B cell (primary cell): ENCODE results near the gene RCAN1. TPM values are rescaled to one million over a fixed set of nuclear protein-coding genes. Genes with fewer than 3 reads are reported as not detected.

Experiments used
- ATAC-seq: fragments of 200-7000 bp; cut with Tn5 transposase; one replicate; pipeline ENCODE4 v1.10.0; 2021; ENCODE audit warnings: low read depth, mild to moderate bottlenecking, moderate number of reproducible peaks, moderate library complexity
- CTCF ChIA-PET: fragments of 350-600 bp; sonication (Branson Sonifier 250); formaldehyde crosslinking; loops from one replicate; lab custom pipeline; 2021; ENCODE audit warnings: antibody characterized with exemption, inconsistent platforms; lab: Charles Lee
- POLR2A ChIA-PET: fragments of 350-600 bp; sonication (Branson Sonifier 250); formaldehyde crosslinking; loops from one replicate; lab custom pipeline; 2021; ENCODE audit warnings: antibody characterized with exemption; lab: Charles Lee
- DNase-seq: peaks from one replicate; pipeline ENCODE4 v3.0.0; 2013
- H2AFZ ChIP-seq: 2 replicates; pipeline ENCODE4 v1.6.1; 2012; ENCODE audit warnings: mild to moderate bottlenecking, low read depth, low read length; ENCODE audit not compliant: insufficient read depth, poor library complexity, severe bottlenecking
- H3K27ac ChIP-seq, 2 donors: 1 replicate in 1 of 2; 2 replicates in 1 of 2; pipeline ENCODE4 v1.5.1; 2012 to 2013; ENCODE audit warnings: low read length in 2 of 2, mild to moderate bottlenecking in 2 of 2, moderate library complexity in 1 of 2
- H3K27me3 ChIP-seq, 4 experiments: fragments of 200-600 bp in 1 of 4; sonication (generic) in 1 of 4; replicated peaks in 1 of 4; 1 replicate in 2 of 4; 2 replicates in 2 of 4; pipeline versions ENCODE4 v1.6.1 to v1.7.0; 2013 to 2016; ENCODE audit warnings: low read length in 3 of 4, mild to moderate bottlenecking in 2 of 4, mixed read lengths in 1 of 4, moderate library complexity in 1 of 4; ENCODE audit not compliant: insufficient read depth in 4 of 4, control insufficient read depth in 3 of 4; ENCODE audit errors: control extremely low read depth in 1 of 4
- H3K36me3 ChIP-seq, 2 experiments: replicated peaks in 1 of 2; 1 replicate in 1 of 2; 2 replicates in 1 of 2; pipeline versions ENCODE4 v1.6.1 to v1.7.1; 2013; ENCODE audit warnings: low read length in 1 of 2; ENCODE audit not compliant: insufficient read depth in 2 of 2, control insufficient read depth in 1 of 2; ENCODE audit errors: control extremely low read depth in 1 of 2, extremely low read depth in 1 of 2
- H3K4me1 ChIP-seq, 2 donors: fragments of 200-600 bp in 1 of 2; sonication (generic) in 1 of 2; 1 replicate in 1 of 2; 2 replicates in 1 of 2; pipeline versions ENCODE4 v1.5.1 to v1.6.1; 2013 to 2017; ENCODE audit warnings: low read length in 2 of 2; ENCODE audit not compliant: control insufficient read depth in 2 of 2, insufficient read depth in 2 of 2
- H3K4me2 ChIP-seq: replicated peaks from 2 replicates; pipeline ENCODE3; 2012; ENCODE audit warnings: mild to moderate bottlenecking, low read depth, low read length; ENCODE audit not compliant: poor library complexity, severe bottlenecking
- H3K4me3 ChIP-seq, 5 experiments: fragments of 200-600 bp in 1 of 5; sonication (generic) in 1 of 5; 1 replicate in 3 of 5; 2 replicates in 2 of 5; pipeline versions ENCODE4 v1.5.1 to v1.7.0; 2011 to 2016; ENCODE audit warnings: low read length in 4 of 5, mild to moderate bottlenecking in 4 of 5, low read depth in 2 of 5, control low read depth in 1 of 5, moderate library complexity in 1 of 5; ENCODE audit not compliant: insufficient read depth in 1 of 5; ENCODE audit errors: control extremely low read depth in 1 of 5, extremely low read depth in 1 of 5
- H3K79me2 ChIP-seq: fragments of 200-600 bp; sonication (generic); one replicate; pipeline ENCODE4 v1.6.0; 2016; ENCODE audit warnings: low read length; ENCODE audit not compliant: control insufficient read depth, insufficient read depth
- H3K9ac ChIP-seq: fragments of 200-600 bp; sonication (generic); 2 replicates; pipeline ENCODE4 v1.6.1; 2017; ENCODE audit warnings: mild to moderate bottlenecking, low read length, moderate library complexity
- H3K9me3 ChIP-seq, 3 donors: one replicate each; pipeline versions ENCODE4 v1.6.1 to v1.7.1; 2013; ENCODE audit warnings: low read length in 2 of 3; ENCODE audit not compliant: control insufficient read depth in 2 of 3, insufficient read depth in 1 of 3; ENCODE audit errors: control extremely low read depth in 1 of 3
- H4K20me1 ChIP-seq: 2 replicates; pipeline ENCODE4 v1.6.0; 2012; ENCODE audit warnings: mild to moderate bottlenecking, low read length; ENCODE audit not compliant: insufficient read depth, control insufficient read depth, poor library complexity, severe bottlenecking
- H3K27ac Mint-ChIP-seq: one replicate; pipeline ENCODE4 v1.8.0; 2021; ENCODE audit warnings: mixed read lengths
- H3K27me3 Mint-ChIP-seq: one replicate; pipeline ENCODE4 v1.8.0; 2021; ENCODE audit warnings: mixed read lengths
- H3K4me1 Mint-ChIP-seq: one replicate; pipeline ENCODE4 v1.8.0; 2021; ENCODE audit warnings: mixed read lengths
- H3K4me3 Mint-ChIP-seq: one replicate; pipeline ENCODE4 v1.8.0; 2021; ENCODE audit warnings: mixed read lengths
- H3K9me3 Mint-ChIP-seq: one replicate; pipeline ENCODE4 v1.8.0; 2022; ENCODE audit warnings: mixed read lengths; ENCODE audit not compliant: insufficient read depth
- CTCF ChIP-seq: fragments of 200-600 bp; IDR thresholded peaks from one replicate; pipeline ENCODE4 v1.8.0; 2022; ENCODE audit warnings: antibody characterized with exemption, mild to moderate bottlenecking
- EZH2 ChIP-seq: IDR thresholded peaks from 2 replicates; pipeline ENCODE4 v1.6.1; 2012; ENCODE audit warnings: borderline replicate concordance, low read depth, mild to moderate bottlenecking, moderate library complexity, low read length; ENCODE audit not compliant: insufficient read depth, poor library complexity, severe bottlenecking
- WGBS: methylation state at CpG from one replicate; pipeline ENCODE4 v1.1.5; 2013; ENCODE audit warnings: missing lambda C conversion rate; ENCODE audit not compliant: insufficient coverage; 5-methylcytosine and 5-hydroxymethylcytosine counted together
- intact Hi-C: fragments of 100-400 bp; cut with micrococcal nuclease; formaldehyde crosslinking; loops from one replicate; pipeline ENCODE4 v1.10.0; 2022
- polyA plus RNA-seq: library from polyadenylated mRNA; depleted of rRNA; stranded (reverse); fragments of >200 nt; gene quantifications from 2 replicates; pipeline ENCODE4 v1.2.3, GENCODE V29; 2012
- total RNA-seq, 2 donors: library from RNA; stranded (reverse); fragments of 120-200 nt in 1 of 2; gene quantifications; 1 replicate in 1 of 2; 2 replicates in 1 of 2; pipeline versions ENCODE4 v1.2.3 to v1.2.4, GENCODE V29; 2013 to 2022

Gene RCAN1
- total and polyA plus RNA-seq, 2 donors (not counting 1 experiment from before 2014, with no cell fraction given): 0.97 to 4.4 TPM

- Mint-ChIP-seq H3K27me3 (no peaks in the 10 kb centered on the region), H3K4me3 (no peak overlapping the region), H3K9me3 (no peaks in the 10 kb centered on the region), H3K4me1 (no peaks in the 10 kb centered on the region), H3K27ac (no peak overlapping the region)
- no peaks in the 10 kb centered on the region for H3K27me3 ChIP-seq
- TF ChIP-seq EZH2 (no peak), CTCF (no peak)
- ChIA-PET CTCF (interaction anchor here (0.8 kb wide), 1 partner anchor 33 kb away, joined by 3 read pairs; no protein-coding TSS in a partner anchor), POLR2A (no interaction called here)
- H2AFZ ChIP-seq: no peak overlapping the region
- H3K36me3 ChIP-seq: no peaks in the 10 kb centered on the region
- no peaks in the 10 kb centered on the region for H3K4me1 ChIP-seq
- no peak for ATAC-seq
- no peak overlapping the region for H3K4me3 ChIP-seq
- no peak overlapping the region for H3K27ac ChIP-seq
- H3K9me3 ChIP-seq: no peaks in the 10 kb centered on the region
- WGBS: no CpG with 5 or more reads among the region's 5 CpGs
- no peak overlapping the region for H3K9ac ChIP-seq
- intact Hi-C loops: no loop called here
- H3K79me2 ChIP-seq: peaks cover 5% of the 10 kb centered on the region
- DNase-seq: no peak
- H4K20me1 ChIP-seq: no peaks in the 10 kb centered on the region
- H3K4me2 ChIP-seq: no peak overlapping the region
Observed at GRCh38 chr21:34597406-34597805, 17.5 kb downstream of the RCAN1 start.

DNA sequence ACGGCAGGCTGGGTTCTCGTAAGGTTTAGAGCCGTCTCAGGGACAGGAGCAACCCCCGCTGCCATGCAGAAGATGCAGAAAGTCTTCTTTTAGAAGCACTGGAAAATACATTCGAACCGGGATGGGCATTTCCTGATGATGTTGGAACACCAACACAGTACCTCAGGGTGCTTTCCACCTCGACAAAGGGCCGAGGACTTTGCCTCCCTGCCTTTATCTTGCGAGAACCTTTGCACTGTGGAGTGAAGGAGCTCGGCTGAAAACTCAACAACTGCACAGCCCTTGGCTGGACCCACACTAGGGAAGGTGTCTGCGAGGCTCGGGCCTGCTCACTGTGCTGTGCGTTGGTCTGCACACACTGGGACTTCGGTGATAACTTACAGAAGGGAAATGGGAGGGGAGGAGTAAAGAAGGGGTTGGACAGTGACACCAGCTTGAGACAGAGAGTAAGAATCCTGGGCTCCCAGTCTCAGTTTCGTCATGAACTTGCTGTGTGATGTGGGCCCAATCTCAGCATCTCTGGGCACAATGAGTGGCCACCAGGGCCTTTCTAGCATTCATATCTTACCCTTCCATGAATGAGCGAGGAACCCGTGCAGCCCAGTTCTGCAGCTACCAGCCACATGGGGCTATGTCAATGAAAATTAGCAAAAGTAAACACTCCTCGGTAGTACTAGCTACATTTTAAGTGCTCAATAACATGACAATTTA lies 18.2 kb downstream of the RCAN1 start:
- H3K9ac ChIP-seq: no peak overlapping the region
- H3K4me1 ChIP-seq: no peaks in the 10 kb centered on the region
- peaks cover under 1% of the 10 kb centered on the region for H3K27me3 Mint-ChIP-seq
- H3K4me3 ChIP-seq: no peak overlapping the region
- no peak overlapping the region for H3K4me3 Mint-ChIP-seq
- intact Hi-C loops: no loop called here
- no peak for ATAC-seq
- no peak overlapping the region for H2AFZ ChIP-seq
- H4K20me1 ChIP-seq: no peaks in the 10 kb centered on the region
- no peaks in the 10 kb centered on the region for H3K36me3 ChIP-seq
- no peaks in the 10 kb centered on the region for H3K9me3 ChIP-seq
- H3K27me3 ChIP-seq: no peaks in the 10 kb centered on the region
- DNase-seq: no peak
- peaks cover 5% of the 10 kb centered on the region for H3K79me2 ChIP-seq
- H3K27ac ChIP-seq: no peak overlapping the region
- H3K27ac Mint-ChIP-seq: no peak overlapping the region
- POLR2A ChIA-PET: no interaction called here
- H3K4me2 ChIP-seq: no peak overlapping the region
- no peaks in the 10 kb centered on the region for H3K4me1 Mint-ChIP-seq
- H3K9me3 Mint-ChIP-seq: no peaks in the 10 kb centered on the region
- WGBS: 91% methylated on average over 17 of the region's 18 CpGs
- CTCF ChIA-PET: no interaction called here
- TF ChIP-seq EZH2 (no peak), CTCF (no peak)
